ENCODE data around the gene TBC1D22A. TPM values are rescaled to one million over a fixed set of nuclear protein-coding genes. Genes with fewer than 3 reads are reported as not detected.

The TBC1D22A gene
- total RNA-seq, 1 donor from 2014 or later, result 12.5 TPM

DNA sequence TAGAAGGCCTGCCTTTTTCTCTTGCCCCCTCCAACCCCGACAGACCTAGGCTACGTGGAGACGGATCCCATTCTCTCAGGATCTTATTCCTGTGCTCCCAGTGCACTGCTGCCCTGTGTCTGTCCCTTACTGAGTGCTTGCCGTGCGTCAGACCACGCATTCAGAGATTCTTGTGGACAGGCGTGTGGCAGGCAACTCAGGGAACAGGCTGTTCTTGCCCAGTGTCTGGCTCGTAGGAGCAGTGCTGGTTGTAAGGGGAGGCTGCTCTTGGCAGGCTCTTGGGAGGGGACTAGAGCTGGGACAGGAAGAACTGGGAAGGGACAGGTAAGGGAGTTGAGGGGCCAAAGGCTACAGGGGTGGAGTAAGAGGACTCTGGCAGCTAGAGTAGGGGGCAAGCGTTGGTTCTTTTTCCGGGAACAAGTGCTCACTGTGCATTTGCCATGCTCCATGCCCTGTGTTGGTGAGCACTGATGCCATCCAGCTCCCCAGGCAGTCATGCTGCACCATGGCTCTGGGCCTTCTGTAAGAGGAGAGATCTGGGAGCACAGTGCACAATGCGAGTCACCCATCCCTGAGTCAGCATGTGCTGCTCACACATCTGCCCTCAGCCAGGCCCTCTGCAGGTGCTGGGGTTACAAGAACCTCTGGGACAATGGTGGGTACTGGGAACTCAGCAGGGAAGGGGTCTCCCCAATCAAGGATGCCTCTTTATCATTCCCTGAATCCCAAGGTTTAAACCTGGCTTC, 119.1 kb downstream of the TBC1D22A start:
- DNase-seq (ENCODE audit: low read depth in 2 of 2), result no peak

DNA sequence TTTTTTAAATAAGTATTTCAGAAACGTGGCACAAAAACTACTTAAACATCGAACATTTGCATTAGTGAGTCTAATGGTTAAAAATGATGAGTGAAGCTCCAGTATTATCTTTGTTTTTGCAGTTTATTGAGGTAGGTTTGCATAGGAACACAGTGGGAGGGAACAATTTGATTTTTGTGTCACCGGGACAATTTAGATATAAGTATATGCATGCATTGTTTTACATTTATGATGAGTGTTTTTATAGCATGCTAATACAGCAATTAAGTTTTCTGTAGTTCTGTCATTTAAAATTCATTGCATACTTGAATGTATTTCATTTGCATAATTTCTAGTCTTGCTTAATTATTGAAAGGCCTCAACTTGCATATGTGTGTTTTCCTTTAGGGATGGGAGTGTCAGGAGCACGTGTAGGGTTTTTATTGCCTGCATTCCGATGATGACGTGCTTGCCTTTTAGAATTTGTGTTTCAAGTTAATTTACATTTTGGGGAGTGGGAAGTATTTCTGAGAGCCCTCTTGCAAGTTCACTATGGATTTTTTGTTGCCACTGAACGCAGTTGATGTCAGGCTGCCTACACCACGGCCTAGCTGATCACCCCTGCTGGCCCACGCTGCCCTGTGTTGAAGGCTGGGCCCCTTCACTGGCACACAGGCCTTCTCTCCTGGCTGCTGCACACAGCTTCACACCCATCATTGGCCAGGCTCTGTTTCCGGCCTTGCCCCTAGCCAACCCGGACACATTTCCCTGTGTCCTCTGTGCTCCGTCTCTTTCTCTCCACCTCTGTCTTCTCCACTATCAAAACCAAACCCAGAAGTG, 120.9 kb downstream of the TBC1D22A start:
- no peak for DNase-seq (ENCODE audit: low read depth in 2 of 2)

DNA sequence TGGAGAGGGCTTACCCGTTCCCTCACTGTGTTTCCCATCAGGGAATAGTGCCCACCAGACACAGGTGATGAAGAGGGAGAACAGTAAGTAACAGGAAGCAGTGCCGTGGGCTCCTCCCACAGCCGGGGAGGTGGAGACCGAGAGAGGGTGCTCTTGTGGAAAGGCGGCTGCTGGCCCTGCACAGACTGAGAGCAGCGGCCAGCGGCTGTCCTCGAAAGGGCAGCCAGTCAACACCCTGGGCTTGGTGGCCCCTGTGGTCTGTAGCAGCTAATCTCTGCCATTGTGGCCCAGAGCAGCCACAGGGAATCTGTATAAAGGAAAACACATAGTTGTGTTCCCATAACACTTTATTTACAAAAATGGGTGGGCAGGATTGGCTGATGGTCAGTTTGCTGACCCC, 121.9 kb downstream of the TBC1D22A start:
- DNase-seq (ENCODE audit: low read depth in 2 of 2), result no peak

DNA sequence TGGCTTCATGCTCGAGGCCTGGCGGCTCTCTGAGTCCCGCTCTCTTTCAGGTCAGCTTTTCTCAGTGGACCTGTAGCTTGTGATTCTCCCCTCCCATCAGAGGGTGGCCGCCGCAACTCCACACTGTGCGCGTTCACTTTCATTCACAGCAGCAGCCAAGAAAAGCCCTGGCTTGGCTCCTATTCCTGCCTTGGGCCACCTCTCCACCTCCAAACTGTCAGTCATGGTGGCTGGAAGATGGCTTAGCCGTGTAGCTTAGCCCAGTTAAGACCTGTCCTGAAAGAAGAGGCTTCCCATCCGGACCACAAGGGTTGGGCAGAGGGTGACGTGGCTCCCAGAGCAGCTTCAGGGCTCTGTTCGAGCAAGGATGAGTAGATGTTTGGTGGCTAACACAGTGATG, 125.5 kb downstream of the TBC1D22A start:
- DNase-seq (ENCODE audit: low read depth in 2 of 2), result no peak

DNA sequence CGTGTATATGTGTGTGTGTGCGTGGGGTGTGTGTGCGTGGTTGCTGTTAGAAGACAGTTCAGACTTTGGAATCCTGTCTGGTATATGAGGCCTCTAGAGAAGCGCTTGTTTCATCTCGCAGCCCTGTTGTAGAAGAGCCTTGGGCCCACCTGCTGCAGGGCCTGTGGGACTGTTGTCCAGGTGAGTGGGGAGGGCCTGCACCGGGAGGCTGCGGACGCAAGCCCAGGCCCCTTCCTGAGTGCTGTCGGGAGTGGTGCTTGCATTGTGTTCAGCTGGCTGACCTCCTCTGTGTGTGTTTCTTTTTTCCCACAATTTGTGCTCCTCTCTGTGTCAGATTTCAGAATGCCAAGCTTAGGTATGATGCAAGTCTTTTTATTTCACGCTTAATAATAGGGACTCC, 128.4 kb downstream of the TBC1D22A start:
- no peak for DNase-seq (ENCODE audit: low read depth in 2 of 2)

DNA sequence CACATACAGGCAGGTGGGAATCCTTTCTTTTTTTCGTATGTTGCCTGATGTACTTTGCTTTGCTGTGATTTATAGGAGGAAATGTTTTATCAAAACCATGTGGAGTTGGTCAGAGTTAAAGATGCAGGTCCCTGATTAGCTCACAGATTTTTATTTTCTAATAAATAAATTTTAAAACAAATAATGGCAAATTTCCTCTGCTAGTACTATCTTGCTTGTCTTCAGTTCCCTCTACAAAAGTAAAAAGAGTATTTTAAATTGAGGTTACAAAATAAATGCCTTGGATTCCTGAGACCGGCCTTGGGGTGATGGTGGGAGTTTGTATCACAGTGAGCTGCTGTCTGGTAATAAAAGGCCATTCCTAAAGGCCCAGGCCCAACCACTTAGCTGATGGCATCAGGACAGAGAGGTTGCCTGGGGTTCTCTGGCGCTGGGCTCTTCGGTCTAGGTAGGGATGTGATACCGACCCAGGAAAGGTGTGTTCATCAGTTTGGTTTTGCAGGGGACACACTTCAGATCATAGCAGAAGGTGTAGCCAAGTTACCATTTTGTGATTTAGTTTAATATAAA, 129.0 kb downstream of the TBC1D22A start:
- no peak for DNase-seq (ENCODE audit: low read depth in 2 of 2)

DNA sequence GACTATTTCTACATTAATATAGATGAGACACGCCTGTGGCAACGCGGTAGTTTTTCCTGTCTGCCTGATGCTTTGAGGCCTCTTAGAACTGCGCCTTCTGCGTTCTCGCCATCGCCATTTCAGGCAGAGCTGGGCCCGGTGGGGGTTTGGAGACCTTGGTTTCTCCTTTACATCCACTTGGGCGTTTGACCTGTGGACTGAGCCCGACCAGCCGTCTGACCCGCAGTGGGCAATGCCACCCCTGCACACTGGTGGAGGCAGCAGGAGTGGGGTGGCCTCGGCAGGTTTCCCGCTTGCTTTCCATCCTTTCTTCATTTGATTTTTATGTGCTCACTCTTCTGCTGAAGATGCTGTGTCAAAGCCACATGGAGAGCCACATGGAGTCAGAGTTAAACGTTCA, 130.4 kb downstream of the TBC1D22A start:
- DNase-seq (ENCODE audit: low read depth in 2 of 2), result no peak

DNA sequence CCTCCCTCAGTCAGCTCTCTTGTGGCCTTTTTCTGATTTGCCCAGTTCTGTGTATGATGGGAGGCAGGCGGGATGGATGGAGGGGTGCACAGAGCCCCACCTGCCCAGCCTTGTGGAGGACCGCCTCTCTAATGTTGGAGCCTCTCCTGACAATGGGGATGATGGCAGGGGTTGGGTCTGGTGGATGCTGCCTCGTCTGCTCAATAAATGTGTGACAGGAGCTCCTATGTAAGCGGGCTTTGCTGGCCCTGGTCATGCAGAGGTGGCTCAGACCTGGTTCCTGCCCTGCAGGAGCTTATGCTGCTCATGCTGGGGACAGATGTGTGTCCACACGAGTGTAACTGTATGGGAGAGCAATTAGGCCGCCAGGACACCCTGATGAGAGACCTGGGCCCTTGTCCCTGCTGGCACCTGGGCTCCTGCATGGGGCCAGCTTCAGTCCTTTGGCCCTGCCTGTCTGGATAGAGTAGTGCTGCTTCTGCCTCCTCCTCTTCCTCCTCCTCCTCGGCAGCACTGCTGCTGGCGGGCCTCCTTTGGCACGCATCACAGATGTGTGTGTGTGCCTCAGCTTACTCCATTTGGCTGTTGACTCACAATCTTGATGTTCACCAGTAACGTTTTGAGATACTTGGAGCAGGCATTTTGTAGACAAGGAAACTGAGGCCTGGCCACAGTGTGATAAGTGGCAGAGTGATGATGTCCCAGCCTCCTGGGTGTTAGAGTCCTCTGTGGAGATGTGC, 131.0 kb downstream of the TBC1D22A start:
- no peak for DNase-seq (ENCODE audit: low read depth in 2 of 2)

DNA sequence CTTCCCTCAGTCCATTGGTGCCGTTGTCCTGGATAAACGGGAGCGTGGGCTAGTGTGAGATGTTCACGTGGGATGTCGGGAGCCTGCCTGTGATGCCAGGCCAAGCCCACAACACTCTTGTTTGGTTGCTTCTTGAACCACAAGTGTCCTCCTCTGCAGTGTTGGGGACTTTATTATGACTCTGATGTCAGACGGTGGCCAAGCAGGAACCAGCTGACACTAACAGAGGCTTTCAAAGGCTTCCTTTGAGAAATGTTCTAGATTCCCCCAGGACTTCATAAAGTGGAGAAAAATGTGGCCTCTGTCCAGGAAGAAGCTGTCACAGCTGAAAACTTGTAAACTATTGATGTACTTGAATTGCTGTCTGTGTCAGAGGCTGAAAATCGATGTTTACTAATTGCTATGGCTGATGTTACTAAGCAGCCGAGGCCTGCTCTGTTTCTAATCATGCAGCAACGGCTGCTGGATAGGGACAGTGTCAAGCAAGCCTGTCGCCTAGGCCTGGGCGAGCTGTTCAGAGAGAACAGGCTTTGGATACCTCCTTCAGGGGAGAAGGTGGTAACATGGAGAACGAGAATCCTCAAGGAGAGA, 131.7 kb downstream of the TBC1D22A start:
- DNase-seq (ENCODE audit: low read depth in 2 of 2), result no peak

DNA sequence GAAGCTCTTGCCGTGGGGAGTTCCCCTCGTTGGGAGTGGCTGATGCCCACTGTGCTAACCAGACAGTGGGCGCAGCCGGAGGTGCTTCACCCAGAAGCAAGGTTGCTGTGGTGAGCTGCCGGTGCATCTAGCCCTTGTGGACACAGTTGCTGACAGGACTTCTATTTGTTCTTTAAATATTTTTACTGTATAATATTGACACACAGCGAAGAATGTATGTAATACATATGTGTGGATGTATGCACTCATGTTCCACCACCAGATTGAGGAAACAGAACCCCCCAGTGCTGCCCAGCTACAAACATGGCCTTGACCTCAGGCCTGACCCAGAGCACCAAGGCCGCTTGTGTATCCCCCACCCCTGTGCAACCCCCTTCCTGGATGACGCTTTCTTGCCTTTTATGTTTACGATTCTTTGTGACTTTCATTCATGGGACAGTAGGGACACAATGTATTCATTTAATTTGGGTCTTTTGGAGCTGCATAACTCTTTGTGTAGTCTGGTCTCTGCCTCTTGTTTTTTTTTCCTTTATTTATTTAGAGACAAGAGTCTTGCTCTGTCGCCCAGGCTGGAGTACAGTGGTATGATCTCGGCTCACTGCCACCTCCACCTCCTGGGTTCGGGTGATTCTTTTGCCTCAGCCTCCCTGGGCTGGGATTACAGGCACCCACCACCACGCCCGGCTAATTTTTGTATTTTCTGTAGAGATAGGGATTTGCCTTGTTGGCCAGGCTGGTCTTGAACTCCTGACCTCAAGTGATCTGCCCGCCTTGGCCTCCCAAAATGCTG, 132.6 kb downstream of the TBC1D22A start:
- DNase-seq (ENCODE audit: low read depth in 2 of 2), result no peak

DNA sequence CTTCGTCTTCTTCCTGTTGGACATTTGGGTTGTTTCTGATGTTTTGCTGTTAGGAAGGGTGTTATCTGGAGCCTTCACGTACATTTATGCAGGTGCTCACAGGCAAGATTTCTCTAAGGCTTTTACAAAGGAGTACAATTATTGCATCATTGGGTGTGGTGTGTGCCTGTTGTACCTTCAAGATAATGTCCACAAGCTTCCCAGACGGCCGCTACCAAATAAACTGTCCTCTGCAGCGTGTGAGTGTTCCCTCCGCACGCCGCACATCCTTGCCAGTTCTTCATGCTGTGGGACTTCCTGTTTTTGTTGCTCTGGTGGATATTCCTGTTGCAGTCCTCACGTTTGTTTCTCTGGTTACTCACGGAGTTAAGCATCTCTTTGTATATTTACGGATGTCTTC, 133.3 kb downstream of the TBC1D22A start:
- peak in 1 of 2 donors; percentile 42 for DNase-seq (ENCODE audit: low read depth in 2 of 2)

DNA sequence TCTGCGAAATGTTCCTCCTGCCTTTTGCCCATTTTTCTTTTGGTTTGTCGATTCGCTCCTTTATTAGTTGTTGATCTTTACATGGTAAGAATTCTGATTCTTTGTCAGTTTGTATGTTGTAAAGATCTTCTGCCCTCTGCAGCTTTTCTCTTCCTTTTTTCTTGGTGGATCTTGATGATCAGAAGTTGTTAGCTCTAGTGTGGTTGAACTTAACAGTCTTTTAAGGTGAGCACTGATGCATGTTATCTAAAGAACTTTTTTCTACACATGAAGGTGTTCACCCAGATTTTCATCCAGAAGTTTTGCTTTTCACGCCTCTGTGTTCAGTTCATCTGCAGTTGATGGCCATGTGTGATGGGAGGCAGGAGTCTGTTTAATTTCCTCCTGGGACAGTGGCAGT, 133.7 kb downstream of the TBC1D22A start:
- DNase-seq (ENCODE audit: low read depth in 2 of 2), result no peak

DNA sequence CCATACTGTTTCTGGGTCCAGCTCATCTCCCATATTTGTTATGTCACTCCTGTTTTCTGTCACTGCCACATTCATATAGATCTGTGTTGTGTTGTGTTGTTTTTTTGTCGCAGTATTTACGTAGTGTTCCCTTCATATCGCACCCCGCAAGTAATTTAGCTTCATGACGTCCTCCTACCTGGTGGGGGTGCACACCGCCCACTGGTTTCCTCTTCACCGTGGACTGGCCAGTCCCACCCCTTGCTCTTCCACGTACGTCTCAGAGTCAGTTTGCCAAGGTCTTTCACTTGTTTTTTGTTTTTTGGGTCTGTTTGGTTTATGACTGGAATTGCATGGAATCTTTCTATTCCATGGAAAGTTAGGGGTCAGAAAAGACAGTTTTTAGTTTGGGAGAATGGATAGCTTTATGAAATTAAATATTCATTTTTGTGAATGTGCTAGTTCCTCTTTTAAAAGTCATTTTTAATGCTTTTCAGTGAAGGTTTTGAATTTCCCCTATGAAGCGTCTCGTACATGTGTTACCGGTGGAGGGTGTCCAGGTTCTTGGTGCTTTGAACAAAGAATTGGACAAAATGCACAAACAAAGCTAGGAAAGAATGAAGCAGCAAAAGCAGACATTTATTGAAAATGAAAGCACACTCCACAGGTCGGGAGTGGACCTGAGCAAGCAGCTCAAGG, 134.3 kb downstream of the TBC1D22A start:
- DNase-seq (ENCODE audit: low read depth in 2 of 2), result no peak

DNA sequence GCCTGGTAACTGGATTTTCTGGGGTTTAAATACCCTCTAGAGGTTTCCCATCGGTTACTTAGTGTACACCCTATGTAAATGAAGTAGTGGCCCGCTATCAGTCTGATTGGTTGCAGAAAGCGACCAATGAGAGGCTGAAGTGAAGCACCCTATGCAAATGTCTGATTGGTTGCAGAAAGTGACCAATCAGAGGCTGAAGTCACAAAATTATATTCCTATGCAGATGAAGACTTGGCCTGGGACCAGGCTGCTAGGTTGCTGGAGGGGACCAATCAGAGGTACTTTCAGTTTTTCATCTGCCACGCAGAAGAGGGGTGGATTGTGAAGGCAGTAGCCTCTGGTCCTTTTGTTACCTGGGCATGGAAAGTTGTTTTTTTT, 134.8 kb downstream of the TBC1D22A start:
- DNase-seq (ENCODE audit: low read depth in 2 of 2), result no peak

DNA sequence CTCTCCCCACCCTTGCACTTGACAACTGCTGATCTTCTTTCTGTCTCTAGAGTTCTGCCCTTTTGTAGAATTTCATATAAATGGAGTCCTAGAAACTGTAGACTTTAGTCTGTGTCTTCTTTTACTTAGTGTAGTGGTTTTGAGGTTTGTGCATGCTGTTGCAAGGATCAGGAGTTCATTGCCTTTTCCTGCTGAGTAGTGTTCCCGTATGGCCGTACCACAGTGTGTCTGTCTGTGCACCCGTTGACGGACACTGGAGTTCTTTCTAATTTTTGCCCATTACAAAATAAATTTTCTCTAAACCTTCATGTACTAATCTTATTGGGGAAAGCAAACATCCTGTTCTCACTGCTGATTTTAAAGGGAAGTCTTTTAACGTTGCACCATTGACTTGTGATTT, 138.1 kb downstream of the TBC1D22A start:
- no peak for DNase-seq (ENCODE audit: low read depth in 2 of 2)

DNA sequence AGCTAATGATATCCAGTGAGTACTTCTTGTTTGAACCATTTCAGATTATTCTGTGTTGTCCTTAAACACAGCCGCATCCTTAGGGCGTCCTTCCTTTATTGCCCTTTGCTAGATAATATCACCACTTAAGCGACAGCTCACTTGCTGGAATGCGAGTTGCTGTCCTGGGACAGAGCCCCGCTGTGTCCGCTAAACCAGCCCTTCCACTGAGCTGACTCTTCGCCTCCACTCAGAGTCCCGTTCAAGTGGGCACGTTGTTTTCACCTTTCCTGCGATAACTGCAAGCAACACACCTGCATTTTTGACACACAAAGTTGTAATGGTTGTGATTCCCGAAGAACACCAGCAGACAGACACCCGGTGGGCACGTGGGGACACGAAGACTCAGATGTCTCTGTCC, 140.0 kb downstream of the TBC1D22A start:
- DNase-seq (ENCODE audit: low read depth in 2 of 2), result no peak

DNA sequence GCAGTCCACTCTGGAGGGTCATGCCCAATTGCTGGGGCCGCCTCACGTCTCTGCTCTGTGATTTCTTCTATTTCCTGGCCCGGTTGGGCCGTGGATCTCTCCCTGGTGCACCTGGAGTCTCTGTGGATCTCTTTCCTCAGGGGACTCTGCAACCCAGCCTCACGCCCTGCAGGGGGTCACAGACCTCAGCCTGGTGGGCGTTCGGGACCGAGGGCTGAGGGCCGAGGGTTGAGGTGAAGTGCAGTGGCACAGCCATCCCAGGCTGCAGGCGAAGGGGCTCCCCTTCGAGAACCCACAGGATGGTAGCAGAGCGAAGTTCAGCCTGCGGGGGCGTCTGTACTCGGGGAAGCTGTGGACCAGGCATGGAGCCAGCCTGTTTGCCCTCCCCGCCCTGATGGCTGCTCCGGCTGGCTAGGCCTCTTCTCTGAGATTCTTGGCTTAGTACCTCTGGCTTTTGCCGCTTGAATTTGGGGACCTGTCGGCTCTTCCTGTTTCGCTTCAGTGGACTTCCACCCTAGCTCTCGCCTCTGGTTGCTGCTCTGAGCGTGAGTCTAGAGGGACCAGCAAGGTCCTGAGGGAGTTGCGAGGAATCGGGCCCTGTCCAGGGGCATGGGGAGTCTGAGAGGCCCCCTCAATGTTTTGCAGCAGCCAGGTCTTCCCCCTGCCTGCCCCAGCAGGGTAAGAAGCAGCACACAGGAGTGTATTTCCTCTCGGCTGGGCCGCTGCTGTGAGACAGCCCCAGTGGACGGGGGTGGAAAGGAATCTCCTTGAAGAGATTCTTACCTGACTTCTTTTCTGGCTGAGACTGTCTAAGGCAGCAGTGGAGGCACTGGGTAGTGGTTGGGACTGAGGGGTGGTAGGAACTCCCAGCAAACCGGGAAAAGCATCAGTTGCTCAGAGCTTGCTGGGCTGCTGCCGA, 140.8 kb downstream of the TBC1D22A start:
- DNase-seq (ENCODE audit: low read depth in 2 of 2), result no peak

DNA sequence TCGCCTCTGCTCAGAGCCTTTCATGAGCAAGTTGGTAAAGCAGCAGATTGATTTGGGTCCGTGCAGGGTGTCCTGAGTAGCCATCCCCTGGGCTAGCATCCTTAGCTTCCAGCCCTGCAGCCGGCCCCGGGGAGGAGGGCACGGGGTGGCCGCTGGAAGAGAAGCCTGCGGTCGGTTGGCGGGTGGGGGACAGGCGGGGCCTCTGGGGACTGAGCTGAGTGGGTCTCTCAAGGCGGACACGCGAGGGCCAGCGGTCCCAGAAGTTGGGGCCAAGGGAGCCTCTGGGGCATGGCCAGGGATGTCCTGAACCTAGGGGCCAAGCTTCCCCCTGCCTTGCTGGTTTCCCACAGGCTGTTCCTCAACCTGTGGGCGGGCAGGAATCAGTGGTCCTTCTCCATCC, 143.0 kb downstream of the TBC1D22A start:
- no peak for DNase-seq (ENCODE audit: low read depth in 2 of 2)

DNA sequence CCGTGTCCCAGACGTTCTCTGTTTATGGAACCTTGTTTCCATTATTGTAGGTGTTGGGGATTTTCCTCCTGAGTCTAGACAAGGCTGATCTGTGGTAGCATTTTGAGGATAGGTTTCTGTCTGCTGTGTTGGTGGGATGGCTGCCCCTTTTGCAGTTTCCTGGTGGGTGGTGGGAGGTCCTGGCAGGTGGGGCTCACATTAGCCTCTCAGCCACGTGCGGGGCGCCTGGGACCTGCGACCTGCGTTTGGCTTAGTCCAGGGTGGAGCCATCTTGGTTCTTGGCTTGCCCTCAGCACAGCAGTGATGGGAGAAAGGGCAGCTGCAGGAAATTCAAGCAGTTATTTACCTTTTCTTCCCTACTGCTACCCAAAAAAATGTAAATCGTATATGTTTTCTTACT, 143.4 kb downstream of the TBC1D22A start:
- DNase-seq (ENCODE audit: low read depth in 2 of 2), result no peak

All from dermis microvascular lymphatic vessel endothelial cell (primary cell).